GM23338 (cell line): ENCODE measurements around the gene SF3B4. TPM values are rescaled to one million over a fixed set of nuclear protein-coding genes. Genes with fewer than 3 reads are reported as not detected.

Experiments
- ATAC-seq: fragments of 200-7000 bp; cut with Tn5 transposase; 3 replicates; pipeline ENCODE4 v1.9.1; 2020
- DNase-seq: peaks from one replicate; pipeline ENCODE4 v3.0.0-alpha.2; 2015; ENCODE audit warnings: low spot score
- H2AFZ ChIP-seq: fragments of 200-600 bp; sonication (generic); 2 replicates; pipeline ENCODE4 v1.8.0; 2016; ENCODE audit warnings: antibody characterized with exemption, mild to moderate bottlenecking, moderate library complexity
- H3F3A ChIP-seq: fragments of 200-600 bp; sonication (generic); replicated peaks from 2 replicates; pipeline ENCODE4 v1.8.0; 2017; ENCODE audit warnings: antibody characterized with exemption, mixed run types, low read depth
- H3K27ac ChIP-seq: fragments of 200-600 bp; sonication (generic); 2 replicates; pipeline ENCODE4 v1.6.1; 2016; ENCODE audit warnings: low read depth
- H3K27me3 ChIP-seq: fragments of 200-600 bp; sonication (generic); 2 replicates; pipeline ENCODE4 v1.8.0; 2016; ENCODE audit warnings: mild to moderate bottlenecking, mixed run types, moderate library complexity; ENCODE audit not compliant: insufficient read depth
- H3K36me3 ChIP-seq: fragments of 200-600 bp; sonication (generic); 2 replicates; pipeline ENCODE4 v1.8.0; 2016; ENCODE audit warnings: mild to moderate bottlenecking; ENCODE audit not compliant: insufficient read depth
- H3K4me1 ChIP-seq: fragments of 200-600 bp; sonication (generic); 2 replicates; pipeline ENCODE4 v1.8.0; 2016; ENCODE audit warnings: mild to moderate bottlenecking, moderate library complexity; ENCODE audit not compliant: insufficient read depth
- H3K4me2 ChIP-seq: fragments of 200-600 bp; sonication (generic); 2 replicates; pipeline ENCODE4 v1.7.1; 2017; ENCODE audit warnings: mixed run types
- H3K4me3 ChIP-seq: fragments of 200-600 bp; sonication (generic); 2 replicates; pipeline ENCODE4 v1.6.1; 2016; ENCODE audit warnings: mixed run types
- H3K79me2 ChIP-seq: fragments of 200-600 bp; sonication (generic); replicated peaks from 2 replicates; pipeline ENCODE4 v1.8.0; 2017; ENCODE audit warnings: mild to moderate bottlenecking; ENCODE audit not compliant: insufficient read depth
- H3K9me2 ChIP-seq: fragments of 200-600 bp; sonication (generic); 2 replicates; pipeline ENCODE4 v1.8.0; 2017; ENCODE audit not compliant: insufficient read depth
- H4K20me1 ChIP-seq: fragments of 200-600 bp; sonication (generic); replicated peaks from 2 replicates; pipeline ENCODE4 v1.8.0; 2017; ENCODE audit warnings: mild to moderate bottlenecking; ENCODE audit not compliant: insufficient read depth
- H3K27ac Mint-ChIP-seq: 2 replicates; pipeline ENCODE4 v1.8.0; 2020; ENCODE audit warnings: inconsistent platforms, mild to moderate bottlenecking, moderate library complexity, mixed read lengths
- H3K27me3 Mint-ChIP-seq: 3 replicates; pipeline ENCODE4 v1.8.0; 2022; ENCODE audit warnings: low read depth, mild to moderate bottlenecking, moderate library complexity, mixed read lengths, inconsistent platforms; ENCODE audit not compliant: insufficient read depth, poor library complexity
- H3K36me3 Mint-ChIP-seq: 3 replicates; pipeline ENCODE4 v1.8.0; 2021; ENCODE audit warnings: low read depth, mild to moderate bottlenecking, inconsistent platforms, moderate library complexity, mixed read lengths
- H3K4me1 Mint-ChIP-seq: 3 replicates; pipeline ENCODE4 v1.8.0; 2020; ENCODE audit warnings: mild to moderate bottlenecking, inconsistent platforms, mixed read lengths
- H3K4me3 Mint-ChIP-seq: 3 replicates; pipeline ENCODE4 v1.8.0; 2021; ENCODE audit warnings: moderate library complexity, mild to moderate bottlenecking, inconsistent platforms, mixed read lengths
- H3K9me3 Mint-ChIP-seq: 3 replicates; pipeline ENCODE4 v1.8.0; 2020; ENCODE audit warnings: moderate library complexity, mild to moderate bottlenecking, inconsistent platforms, mixed read lengths
- CREB1 ChIP-seq: fragments of 250-450 bp; sonication (Bioruptor Pico); IDR thresholded peaks from 2 replicates; pipeline ENCODE4 v1.5.0; 2020; ENCODE audit warnings: low read depth, mild to moderate bottlenecking, moderate library complexity
- ETS1 ChIP-seq: IDR thresholded peaks from 2 replicates; pipeline ENCODE4 v1.6.1; 2016; ENCODE audit warnings: antibody characterized with exemption
- EZH2 ChIP-seq: fragments of 200-600 bp; sonication (generic); IDR thresholded peaks from one replicate; pipeline ENCODE4 v1.8.0; 2017; ENCODE audit warnings: antibody characterized with exemption, mild to moderate bottlenecking, low read depth; ENCODE audit not compliant: unreplicated experiment
- EZH2phosphoT487 ChIP-seq: fragments of 200-600 bp; sonication (generic); IDR thresholded peaks from one replicate; pipeline ENCODE4 v1.8.1; 2018; ENCODE audit warnings: antibody characterized with exemption; ENCODE audit not compliant: unreplicated experiment
- JUNB ChIP-seq: IDR thresholded peaks from one replicate; pipeline ENCODE4 v1.6.1; 2016; ENCODE audit warnings: antibody characterized with exemption; ENCODE audit not compliant: unreplicated experiment
- NANOG ChIP-seq: IDR thresholded peaks from 2 replicates; pipeline ENCODE4 v1.6.1; 2016; ENCODE audit warnings: antibody characterized with exemption, borderline replicate concordance
- POLR2AphosphoS5 ChIP-seq: IDR thresholded peaks from 2 replicates; pipeline ENCODE4 v1.6.1; 2016; ENCODE audit warnings: antibody characterized with exemption, low read depth
- REST ChIP-seq: IDR thresholded peaks from one replicate; pipeline ENCODE4 v1.6.1; 2018; ENCODE audit warnings: antibody characterized with exemption; ENCODE audit not compliant: unreplicated experiment
- STAT1 ChIP-seq: IDR thresholded peaks from one replicate; pipeline ENCODE4 v1.6.1; 2016; ENCODE audit warnings: antibody characterized with exemption; ENCODE audit not compliant: unreplicated experiment
- ZNF114 ChIP-seq: fragments of 250-450 bp; sonication (Bioruptor Pico); IDR thresholded peaks from 2 replicates; pipeline ENCODE4 v1.5.0; 2020; ENCODE audit warnings: mild to moderate bottlenecking, moderate library complexity
- ZNF331 ChIP-seq: fragments of 250-450 bp; sonication (Bioruptor Pico); IDR thresholded peaks from 2 replicates; pipeline ENCODE4 v1.5.0; 2020; ENCODE audit warnings: low read depth, mild to moderate bottlenecking, moderate library complexity
- long read RNA-seq: library from polyadenylated mRNA; unstranded; transcript quantifications from one replicate; pipeline ENCODE4 v2.0.0, GENCODE V29; 2020; ENCODE audit not compliant: unreplicated experiment
- polyA plus RNA-seq: library from polyadenylated mRNA; unstranded; fragments of >200 nt; fragmentation: Nextera tagmentation; extraction: Ambion mirVana; gene quantifications from 2 replicates; pipeline ENCODE4 v1.2.1, GENCODE V29; 2016
- total RNA-seq: library from RNA; depleted of rRNA; stranded (reverse); fragments of >200 nt; shearing (Covaris generic); gene quantifications from 2 replicates; pipeline ENCODE4 v1.2.3, GENCODE V29; 2014; rRNA removed
- TF ChIP-seq, protein P1 (sequence below): fragments of 250-450 bp; sonication (Bioruptor Pico); IDR thresholded peaks from 2 replicates; pipeline ENCODE4 v1.5.0; 2020; ENCODE audit warnings: mild to moderate bottlenecking, moderate library complexity

Gene SF3B4, protein sequence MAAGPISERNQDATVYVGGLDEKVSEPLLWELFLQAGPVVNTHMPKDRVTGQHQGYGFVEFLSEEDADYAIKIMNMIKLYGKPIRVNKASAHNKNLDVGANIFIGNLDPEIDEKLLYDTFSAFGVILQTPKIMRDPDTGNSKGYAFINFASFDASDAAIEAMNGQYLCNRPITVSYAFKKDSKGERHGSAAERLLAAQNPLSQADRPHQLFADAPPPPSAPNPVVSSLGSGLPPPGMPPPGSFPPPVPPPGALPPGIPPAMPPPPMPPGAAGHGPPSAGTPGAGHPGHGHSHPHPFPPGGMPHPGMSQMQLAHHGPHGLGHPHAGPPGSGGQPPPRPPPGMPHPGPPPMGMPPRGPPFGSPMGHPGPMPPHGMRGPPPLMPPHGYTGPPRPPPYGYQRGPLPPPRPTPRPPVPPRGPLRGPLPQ
- total RNA-seq (48.7 and 49.2 TPM in 2 replicates), polyA plus RNA-seq (84.0 and 85.7 TPM in 2 replicates)
- long read RNA-seq, transcript SF3B4-201 (6 exons, 2,085 nt): major isoform, 70 of 72 reads
- long read RNA-seq, partial matches to known transcripts: 2 of 72 reads
- long read RNA-seq, other reads (novel, unspliced or antisense): 0 of 72 reads

DNA sequence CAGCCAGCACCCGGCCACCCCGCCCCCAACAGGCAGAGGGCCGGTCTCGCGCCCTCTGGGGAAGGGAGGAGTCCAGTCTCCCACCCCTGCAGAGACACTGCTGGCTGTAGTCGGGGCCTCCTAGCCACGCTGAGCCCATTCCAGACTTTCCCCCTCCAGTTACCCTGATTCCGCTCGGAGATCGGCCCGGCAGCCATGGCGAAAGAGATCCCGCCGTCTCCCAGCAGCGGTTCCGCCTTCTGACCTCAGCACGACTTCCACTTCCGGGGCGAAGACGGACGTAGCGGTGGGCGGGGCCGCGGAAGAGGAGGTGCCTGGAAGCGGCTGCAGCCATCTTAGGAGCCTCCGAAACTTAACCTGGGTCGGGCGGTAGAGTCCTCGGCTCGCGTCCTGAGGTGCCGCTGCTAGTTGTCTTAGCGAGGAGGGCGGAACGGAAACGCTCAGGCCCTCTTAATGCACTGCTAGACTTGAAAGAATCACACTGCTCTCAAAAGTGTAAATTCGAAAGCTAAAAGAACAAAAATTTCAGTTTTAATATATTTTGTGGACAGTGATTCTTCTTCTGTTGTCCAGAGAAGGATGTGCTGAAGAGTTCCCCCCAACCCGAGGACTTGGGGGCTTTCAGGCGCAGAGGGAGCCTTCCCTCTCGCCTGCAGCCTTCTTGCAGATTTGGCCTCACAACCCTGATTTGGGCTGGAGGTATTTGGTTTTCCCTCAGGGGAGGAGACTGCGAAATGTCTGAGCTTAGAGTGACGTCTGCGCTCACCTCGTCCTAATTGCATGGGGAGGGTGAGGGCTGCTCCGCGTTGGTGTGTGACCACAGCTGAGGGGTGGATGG is at the start of gene SF3B4:
Gene SF3B4 (minus strand): TSS at position 241 of the 838 bp plus-strand sequence. CDS start 44 bp downstream, at position 197.
- Mint-ChIP-seq H3K4me3 (peak within 1 kb of the TSS; percentile 98), H3K9me3 (no peaks in the 10 kb centered on the region), H3K36me3 (peaks cover 43% of the 10 kb centered on the region)
- TF ChIP-seq EZH2phosphoT487 (no peak), ETS1 (peak; percentile 79; the same call in 1 of the 2 replicates), ZNF114 (CRISPR knock-in tag) (no peak), EZH2 (no peak), NANOG (no peak), POLR2AphosphoS5 (peak; percentile 94), CREB1 (CRISPR knock-in tag) (peak; percentile 84), STAT1 (no peak), JUNB (no peak), REST (no peak), ZNF331 (CRISPR knock-in tag) (no peak)
- TF ChIP-seq, protein P1, sequence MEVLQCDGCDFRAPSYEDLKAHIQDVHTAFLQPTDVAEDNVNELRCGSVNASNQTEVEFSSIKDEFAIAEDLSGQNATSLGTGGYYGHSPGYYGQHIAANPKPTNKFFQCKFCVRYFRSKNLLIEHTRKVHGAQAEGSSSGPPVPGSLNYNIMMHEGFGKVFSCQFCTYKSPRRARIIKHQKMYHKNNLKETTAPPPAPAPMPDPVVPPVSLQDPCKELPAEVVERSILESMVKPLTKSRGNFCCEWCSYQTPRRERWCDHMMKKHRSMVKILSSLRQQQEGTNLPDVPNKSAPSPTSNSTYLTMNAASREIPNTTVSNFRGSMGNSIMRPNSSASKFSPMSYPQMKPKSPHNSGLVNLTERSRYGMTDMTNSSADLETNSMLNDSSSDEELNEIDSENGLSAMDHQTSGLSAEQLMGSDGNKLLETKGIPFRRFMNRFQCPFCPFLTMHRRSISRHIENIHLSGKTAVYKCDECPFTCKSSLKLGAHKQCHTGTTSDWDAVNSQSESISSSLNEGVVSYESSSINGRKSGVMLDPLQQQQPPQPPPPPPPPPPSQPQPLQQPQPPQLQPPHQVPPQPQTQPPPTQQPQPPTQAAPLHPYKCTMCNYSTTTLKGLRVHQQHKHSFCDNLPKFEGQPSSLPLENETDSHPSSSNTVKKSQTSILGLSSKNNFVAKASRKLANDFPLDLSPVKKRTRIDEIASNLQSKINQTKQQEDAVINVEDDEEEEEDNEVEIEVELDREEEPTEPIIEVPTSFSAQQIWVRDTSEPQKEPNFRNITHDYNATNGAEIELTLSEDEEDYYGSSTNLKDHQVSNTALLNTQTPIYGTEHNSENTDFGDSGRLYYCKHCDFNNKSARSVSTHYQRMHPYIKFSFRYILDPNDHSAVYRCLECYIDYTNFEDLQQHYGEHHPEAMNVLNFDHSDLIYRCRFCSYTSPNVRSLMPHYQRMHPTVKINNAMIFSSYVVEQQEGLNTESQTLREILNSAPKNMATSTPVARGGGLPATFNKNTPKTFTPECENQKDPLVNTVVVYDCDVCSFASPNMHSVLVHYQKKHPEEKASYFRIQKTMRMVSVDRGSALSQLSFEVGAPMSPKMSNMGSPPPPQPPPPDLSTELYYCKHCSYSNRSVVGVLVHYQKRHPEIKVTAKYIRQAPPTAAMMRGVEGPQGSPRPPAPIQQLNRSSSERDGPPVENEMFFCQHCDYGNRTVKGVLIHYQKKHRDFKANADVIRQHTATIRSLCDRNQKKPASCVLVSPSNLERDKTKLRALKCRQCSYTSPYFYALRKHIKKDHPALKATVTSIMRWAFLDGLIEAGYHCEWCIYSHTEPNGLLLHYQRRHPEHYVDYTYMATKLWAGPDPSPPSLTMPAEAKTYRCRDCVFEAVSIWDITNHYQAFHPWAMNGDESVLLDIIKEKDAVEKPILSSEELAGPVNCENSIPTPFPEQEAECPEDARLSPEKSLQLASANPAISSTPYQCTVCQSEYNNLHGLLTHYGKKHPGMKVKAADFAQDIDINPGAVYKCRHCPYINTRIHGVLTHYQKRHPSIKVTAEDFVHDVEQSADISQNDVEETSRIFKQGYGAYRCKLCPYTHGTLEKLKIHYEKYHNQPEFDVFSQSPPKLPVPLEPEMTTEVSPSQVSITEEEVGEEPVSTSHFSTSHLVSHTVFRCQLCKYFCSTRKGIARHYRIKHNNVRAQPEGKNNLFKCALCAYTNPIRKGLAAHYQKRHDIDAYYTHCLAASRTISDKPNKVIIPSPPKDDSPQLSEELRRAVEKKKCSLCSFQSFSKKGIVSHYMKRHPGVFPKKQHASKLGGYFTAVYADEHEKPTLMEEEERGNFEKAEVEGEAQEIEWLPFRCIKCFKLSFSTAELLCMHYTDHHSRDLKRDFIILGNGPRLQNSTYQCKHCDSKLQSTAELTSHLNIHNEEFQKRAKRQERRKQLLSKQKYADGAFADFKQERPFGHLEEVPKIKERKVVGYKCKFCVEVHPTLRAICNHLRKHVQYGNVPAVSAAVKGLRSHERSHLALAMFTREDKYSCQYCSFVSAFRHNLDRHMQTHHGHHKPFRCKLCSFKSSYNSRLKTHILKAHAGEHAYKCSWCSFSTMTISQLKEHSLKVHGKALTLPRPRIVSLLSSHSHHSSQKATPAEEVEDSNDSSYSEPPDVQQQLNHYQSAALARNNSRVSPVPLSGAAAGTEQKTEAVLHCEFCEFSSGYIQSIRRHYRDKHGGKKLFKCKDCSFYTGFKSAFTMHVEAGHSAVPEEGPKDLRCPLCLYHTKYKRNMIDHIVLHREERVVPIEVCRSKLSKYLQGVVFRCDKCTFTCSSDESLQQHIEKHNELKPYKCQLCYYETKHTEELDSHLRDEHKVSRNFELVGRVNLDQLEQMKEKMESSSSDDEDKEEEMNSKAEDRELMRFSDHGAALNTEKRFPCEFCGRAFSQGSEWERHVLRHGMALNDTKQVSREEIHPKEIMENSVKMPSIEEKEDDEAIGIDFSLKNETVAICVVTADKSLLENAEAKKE (CRISPR knock-in tag): no peak

More for the DNA sequence above, at the start of gene SF3B4:
- Mint-ChIP-seq H3K27ac (peak within 1 kb of the TSS; percentile 95), H3K27me3 (peaks cover 5% of the 10 kb centered on the region), H3K4me1 (peaks cover 16% of the 10 kb centered on the region)
- ATAC-seq (peak; percentile 97), DNase-seq (peak; percentile 97)
- H3F3A ChIP-seq: peaks cover 12% of the 10 kb centered on the region
- H2AFZ ChIP-seq: no peak within 1 kb of the TSS
- H3K36me3 ChIP-seq: peaks cover 36% of the 10 kb centered on the region
- H4K20me1 ChIP-seq: peaks cover 12% of the 10 kb centered on the region
- H3K27ac ChIP-seq: peak within 1 kb of the TSS; percentile 100
- peaks cover 20% of the 10 kb centered on the region for H3K4me1 ChIP-seq
- no peaks in the 10 kb centered on the region for H3K9me2 ChIP-seq
- H3K79me2 ChIP-seq: peaks cover 32% of the 10 kb centered on the region
- H3K27me3 ChIP-seq: no peaks in the 10 kb centered on the region
- H3K4me2 ChIP-seq: peak within 1 kb of the TSS; percentile 88
- peak within 1 kb of the TSS; percentile 75 for H3K4me3 ChIP-seq
